Measurements from ENCODE around the gene CCDC88C.

Gene CCDC88C

GRCh38 chr14:91399868-91400640 is 17.6 kb downstream of the CCDC88C start:
- DNase-seq (ENCODE audit: low read depth): no peak

- DNase-seq (ENCODE audit: low read depth): no peak
These were observed 18.9 kb downstream of the CCDC88C start for GRCh38 chr14:91398707-91399106.

GRCh38 chr14:91397965-91398591 is 19.5 kb downstream of the CCDC88C start:
- DNase-seq (ENCODE audit: low read depth): no peak

- DNase-seq (ENCODE audit: low read depth): no peak
These were observed 20.4 kb downstream of the CCDC88C start for GRCh38 chr14:91396959-91397815.

GRCh38 chr14:91396013-91396660 is 21.5 kb downstream of the CCDC88C start:
- no peak for DNase-seq (ENCODE audit: low read depth)

- DNase-seq (ENCODE audit: low read depth): no peak
These were observed 22.2 kb downstream of the CCDC88C start for GRCh38 chr14:91395466-91395865.

- no peak for DNase-seq (ENCODE audit: low read depth)
These were observed 23.2 kb downstream of the CCDC88C start for GRCh38 chr14:91394105-91395081.

- DNase-seq (ENCODE audit: low read depth): no peak
These were observed 24.9 kb downstream of the CCDC88C start for GRCh38 chr14:91392623-91393303.

GRCh38 chr14:91390165-91390778 is 27.3 kb downstream of the CCDC88C start:
- no peak for DNase-seq (ENCODE audit: low read depth)

GRCh38 chr14:91389150-91389549 is 28.5 kb downstream of the CCDC88C start:
- no peak for DNase-seq (ENCODE audit: low read depth)

- no peak for DNase-seq (ENCODE audit: low read depth)
These were observed 29.1 kb downstream of the CCDC88C start for GRCh38 chr14:91388551-91388975.

- DNase-seq (ENCODE audit: low read depth): no peak
These were observed 29.7 kb downstream of the CCDC88C start for GRCh38 chr14:91387951-91388381.

GRCh38 chr14:91387169-91387835 is 30.3 kb downstream of the CCDC88C start:
- no peak for DNase-seq (ENCODE audit: low read depth)

GRCh38 chr14:91385697-91386096 is 31.9 kb downstream of the CCDC88C start:
- no peak for DNase-seq (ENCODE audit: low read depth)

- no peak for DNase-seq (ENCODE audit: low read depth)
These were observed 32.4 kb downstream of the CCDC88C start for GRCh38 chr14:91385224-91385623.

GRCh38 chr14:91383439-91383838 is 34.2 kb downstream of the CCDC88C start:
- DNase-seq (ENCODE audit: low read depth): no peak

GRCh38 chr14:91381801-91382670 is 35.6 kb downstream of the CCDC88C start:
- no peak for DNase-seq (ENCODE audit: low read depth)
